Neural cell (in vitro differentiated cells): ENCODE results near the gene CAMKMT. TPM values are rescaled to one million over a fixed set of nuclear protein-coding genes. Genes with fewer than 3 reads are reported as not detected.

ENCODE experiments used
- H2AFZ ChIP-seq: fragments of 200-600, 300-800 bp; sonication (generic), shearing (Covaris generic); 2 replicates; pipeline ENCODE4 v1.6.0; 2014; ENCODE audit warnings: low read depth, mild to moderate bottlenecking, antibody characterized with exemption, low read length, moderate library complexity
- H3F3A ChIP-seq: fragments of 200-600 bp; shearing (Covaris generic); 2 replicates; pipeline ENCODE4 v1.6.1; 2016; ENCODE audit warnings: mild to moderate bottlenecking, moderate library complexity, mixed read lengths, antibody characterized with exemption, low read length; ENCODE audit not compliant: insufficient read depth, poor library complexity, severe bottlenecking
- H3K27ac ChIP-seq: fragments of 200-600, 300-800 bp; sonication (generic), shearing (Covaris generic); 2 replicates; pipeline ENCODE4 v1.5.1; 2014; ENCODE audit warnings: mild to moderate bottlenecking, low read length, moderate library complexity
- H3K27me3 ChIP-seq: fragments of 300-800, 200-600 bp; sonication (generic), shearing (Covaris generic); 2 replicates; pipeline ENCODE4 v1.6.0; 2014; ENCODE audit warnings: mild to moderate bottlenecking, low read depth, low read length, moderate library complexity; ENCODE audit not compliant: insufficient read depth
- H3K36me3 ChIP-seq: fragments of 300-800, 200-600 bp; sonication (generic), shearing (Covaris generic); 2 replicates; pipeline ENCODE4 v1.5.1; 2014; ENCODE audit warnings: mild to moderate bottlenecking, antibody characterized with exemption, low read length, moderate library complexity; ENCODE audit not compliant: insufficient read depth
- H3K4me2 ChIP-seq: fragments of 300-800, 200-600 bp; sonication (generic), shearing (Covaris generic); 2 replicates; pipeline ENCODE4 v1.6.0; 2014; ENCODE audit warnings: mild to moderate bottlenecking, low read length
- H3K4me3 ChIP-seq: fragments of 300-800, 200-600 bp; sonication (generic), shearing (Covaris generic); 2 replicates; pipeline ENCODE4 v1.5.1; 2014; ENCODE audit warnings: mild to moderate bottlenecking, low read length, moderate library complexity
- H3K79me2 ChIP-seq: fragments of 200-600 bp; shearing (Covaris generic); replicated peaks from 2 replicates; pipeline ENCODE4 v1.6.0; 2014; ENCODE audit warnings: mild to moderate bottlenecking, low read length, moderate library complexity; ENCODE audit not compliant: insufficient read depth
- H3K9ac ChIP-seq: fragments of 300-800, 200-600 bp; sonication (generic), shearing (Covaris generic); 2 replicates; pipeline ENCODE4 v1.6.1; 2016; ENCODE audit warnings: mild to moderate bottlenecking, low read length, mixed read lengths
- H3K9me2 ChIP-seq: fragments of 200-600 bp; shearing (Covaris generic); 2 replicates; pipeline ENCODE4 v1.6.1; 2016; ENCODE audit warnings: mild to moderate bottlenecking, low read length, mixed read lengths; ENCODE audit not compliant: insufficient read depth
- H3K9me3 ChIP-seq: fragments of 200-600, 300-800 bp; sonication (generic), shearing (Covaris generic); 2 replicates; pipeline ENCODE4 v1.6.1; 2016; ENCODE audit warnings: mild to moderate bottlenecking, mixed run types, low read length, moderate library complexity, mixed read lengths
- H4K20me1 ChIP-seq: fragments of 200-600 bp; shearing (Covaris generic); 2 replicates; pipeline ENCODE4 v1.6.1; 2016; ENCODE audit warnings: mild to moderate bottlenecking, mixed run types; ENCODE audit not compliant: insufficient read depth
- EP300 ChIP-seq: fragments of 450-650 bp; conservative IDR thresholded peaks from 2 replicates; pipeline ENCODE4 v1.6.1; 2014; ENCODE audit warnings: antibody characterized with exemption, mild to moderate bottlenecking, moderate library complexity; ENCODE audit not compliant: poor library complexity, severe bottlenecking
- EZH2 ChIP-seq: fragments of 200-600, 300-800 bp; shearing (Covaris generic), sonication (generic); IDR thresholded peaks from 2 replicates; pipeline ENCODE4 v1.6.1; 2014; ENCODE audit warnings: antibody characterized with exemption, low read length, borderline replicate concordance, mild to moderate bottlenecking; ENCODE audit not compliant: insufficient read depth, poor library complexity, severe bottlenecking
- MXI1 ChIP-seq: fragments of 450-650 bp; conservative IDR thresholded peaks from 2 replicates; pipeline ENCODE4 v1.6.1; 2014; ENCODE audit warnings: antibody characterized with exemption, mild to moderate bottlenecking; ENCODE audit not compliant: poor library complexity, severe bottlenecking
- POLR2AphosphoS5 ChIP-seq: IDR thresholded peaks from 2 replicates; pipeline ENCODE4 v1.6.1; 2012
- RAD21 ChIP-seq: fragments of 450-650 bp; conservative IDR thresholded peaks from 2 replicates; pipeline ENCODE4 v1.6.1; 2014; ENCODE audit warnings: antibody characterized with exemption, mild to moderate bottlenecking, moderate library complexity
- SMC3 ChIP-seq: fragments of 450-650 bp; conservative IDR thresholded peaks from 2 replicates; pipeline ENCODE4 v1.6.1; 2014; ENCODE audit warnings: antibody characterized with exemption, mild to moderate bottlenecking, moderate library complexity; ENCODE audit not compliant: poor library complexity
- TAF1 ChIP-seq: IDR thresholded peaks from 2 replicates; pipeline ENCODE4 v1.6.1; 2012; ENCODE audit warnings: low read depth
- polyA plus RNA-seq: library from polyadenylated mRNA; depleted of rRNA; stranded (reverse); fragments of >200 nt; gene quantifications from 2 replicates; pipeline ENCODE4 v1.2.3, GENCODE V29; 2014
- TF ChIP-seq, protein P1 (sequence below): IDR thresholded peaks from 2 replicates; pipeline ENCODE4 v1.6.1; 2012; ENCODE audit warnings: borderline replicate concordance
- TF ChIP-seq, protein P2 (sequence below): fragments of 450-650 bp; IDR thresholded peaks from 2 replicates; pipeline ENCODE4 v1.5.1; 2014; ENCODE audit warnings: antibody characterized with exemption, mild to moderate bottlenecking, moderate library complexity; ENCODE audit not compliant: poor library complexity, severe bottlenecking

The CAMKMT gene
- polyA plus RNA-seq, 1 donor from 2014 or later: 5.1 TPM

- H2AFZ ChIP-seq: no peak overlapping the region
- H3K36me3 ChIP-seq: no peaks in the 10 kb centered on the region
- H3K9me2 ChIP-seq: no peaks in the 10 kb centered on the region
- no peaks in the 10 kb centered on the region for H3K27me3 ChIP-seq
- no peak overlapping the region for H3K9ac ChIP-seq
- no peak overlapping the region for H3K27ac ChIP-seq
- no peak overlapping the region for H3K4me2 ChIP-seq
- no peak for TF ChIP-seq TAF1
- no peak for TF ChIP-seq EZH2
- TF ChIP-seq, protein P1, sequence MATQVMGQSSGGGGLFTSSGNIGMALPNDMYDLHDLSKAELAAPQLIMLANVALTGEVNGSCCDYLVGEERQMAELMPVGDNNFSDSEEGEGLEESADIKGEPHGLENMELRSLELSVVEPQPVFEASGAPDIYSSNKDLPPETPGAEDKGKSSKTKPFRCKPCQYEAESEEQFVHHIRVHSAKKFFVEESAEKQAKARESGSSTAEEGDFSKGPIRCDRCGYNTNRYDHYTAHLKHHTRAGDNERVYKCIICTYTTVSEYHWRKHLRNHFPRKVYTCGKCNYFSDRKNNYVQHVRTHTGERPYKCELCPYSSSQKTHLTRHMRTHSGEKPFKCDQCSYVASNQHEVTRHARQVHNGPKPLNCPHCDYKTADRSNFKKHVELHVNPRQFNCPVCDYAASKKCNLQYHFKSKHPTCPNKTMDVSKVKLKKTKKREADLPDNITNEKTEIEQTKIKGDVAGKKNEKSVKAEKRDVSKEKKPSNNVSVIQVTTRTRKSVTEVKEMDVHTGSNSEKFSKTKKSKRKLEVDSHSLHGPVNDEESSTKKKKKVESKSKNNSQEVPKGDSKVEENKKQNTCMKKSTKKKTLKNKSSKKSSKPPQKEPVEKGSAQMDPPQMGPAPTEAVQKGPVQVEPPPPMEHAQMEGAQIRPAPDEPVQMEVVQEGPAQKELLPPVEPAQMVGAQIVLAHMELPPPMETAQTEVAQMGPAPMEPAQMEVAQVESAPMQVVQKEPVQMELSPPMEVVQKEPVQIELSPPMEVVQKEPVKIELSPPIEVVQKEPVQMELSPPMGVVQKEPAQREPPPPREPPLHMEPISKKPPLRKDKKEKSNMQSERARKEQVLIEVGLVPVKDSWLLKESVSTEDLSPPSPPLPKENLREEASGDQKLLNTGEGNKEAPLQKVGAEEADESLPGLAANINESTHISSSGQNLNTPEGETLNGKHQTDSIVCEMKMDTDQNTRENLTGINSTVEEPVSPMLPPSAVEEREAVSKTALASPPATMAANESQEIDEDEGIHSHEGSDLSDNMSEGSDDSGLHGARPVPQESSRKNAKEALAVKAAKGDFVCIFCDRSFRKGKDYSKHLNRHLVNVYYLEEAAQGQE: no peak
- TF ChIP-seq, protein P2, sequence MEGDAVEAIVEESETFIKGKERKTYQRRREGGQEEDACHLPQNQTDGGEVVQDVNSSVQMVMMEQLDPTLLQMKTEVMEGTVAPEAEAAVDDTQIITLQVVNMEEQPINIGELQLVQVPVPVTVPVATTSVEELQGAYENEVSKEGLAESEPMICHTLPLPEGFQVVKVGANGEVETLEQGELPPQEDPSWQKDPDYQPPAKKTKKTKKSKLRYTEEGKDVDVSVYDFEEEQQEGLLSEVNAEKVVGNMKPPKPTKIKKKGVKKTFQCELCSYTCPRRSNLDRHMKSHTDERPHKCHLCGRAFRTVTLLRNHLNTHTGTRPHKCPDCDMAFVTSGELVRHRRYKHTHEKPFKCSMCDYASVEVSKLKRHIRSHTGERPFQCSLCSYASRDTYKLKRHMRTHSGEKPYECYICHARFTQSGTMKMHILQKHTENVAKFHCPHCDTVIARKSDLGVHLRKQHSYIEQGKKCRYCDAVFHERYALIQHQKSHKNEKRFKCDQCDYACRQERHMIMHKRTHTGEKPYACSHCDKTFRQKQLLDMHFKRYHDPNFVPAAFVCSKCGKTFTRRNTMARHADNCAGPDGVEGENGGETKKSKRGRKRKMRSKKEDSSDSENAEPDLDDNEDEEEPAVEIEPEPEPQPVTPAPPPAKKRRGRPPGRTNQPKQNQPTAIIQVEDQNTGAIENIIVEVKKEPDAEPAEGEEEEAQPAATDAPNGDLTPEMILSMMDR: no peak
- TF ChIP-seq RAD21: no peak
- no peak for TF ChIP-seq EP300
- no peak for TF ChIP-seq SMC3
- no peak for TF ChIP-seq MXI1
- no peak for TF ChIP-seq POLR2AphosphoS5
- H3K79me2 ChIP-seq: no peaks in the 10 kb centered on the region
- no peak overlapping the region for H3K4me3 ChIP-seq
- no peaks in the 10 kb centered on the region for H3K9me3 ChIP-seq
- no peaks in the 10 kb centered on the region for H3F3A ChIP-seq
- H4K20me1 ChIP-seq: no peaks in the 10 kb centered on the region
Measured at GRCh38 chr2:44819061-44819460, 457.3 kb downstream of the CAMKMT start.

DNA sequence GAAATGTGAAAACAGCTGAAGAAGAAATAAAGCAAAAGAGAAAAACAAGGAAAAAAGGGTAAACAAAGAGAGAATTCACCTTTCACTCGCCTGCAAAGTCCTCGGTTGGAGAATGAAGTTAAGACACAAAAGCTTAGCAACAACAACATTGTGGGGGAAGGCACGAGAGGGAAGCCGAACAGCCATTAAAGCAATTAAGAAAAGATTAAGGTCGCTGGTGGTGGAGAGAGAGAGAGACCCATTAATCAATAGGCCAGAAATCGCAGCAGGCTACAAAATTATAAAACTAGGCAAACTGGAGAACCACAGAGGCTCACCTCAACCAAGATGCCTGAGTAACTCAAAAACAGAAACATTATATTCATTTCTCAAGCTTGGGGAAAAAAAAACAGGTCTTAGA is 459.8 kb downstream of the CAMKMT start:
- TF ChIP-seq, protein P2: no peak
- TF ChIP-seq SMC3 (no peak), TAF1 (no peak), EP300 (no peak), MXI1 (no peak), EZH2 (no peak), RAD21 (no peak), POLR2AphosphoS5 (no peak)
- TF ChIP-seq, protein P1: no peak
- H3K36me3 ChIP-seq: no peaks in the 10 kb centered on the region
- no peaks in the 10 kb centered on the region for H3K79me2 ChIP-seq
- no peaks in the 10 kb centered on the region for H3F3A ChIP-seq
- H3K9ac ChIP-seq: no peak overlapping the region
- no peak overlapping the region for H2AFZ ChIP-seq
- no peak overlapping the region for H3K27ac ChIP-seq
- no peak overlapping the region for H3K4me2 ChIP-seq
- no peaks in the 10 kb centered on the region for H3K27me3 ChIP-seq
- H4K20me1 ChIP-seq: no peaks in the 10 kb centered on the region
- no peaks in the 10 kb centered on the region for H3K9me3 ChIP-seq
- H3K4me3 ChIP-seq: no peak overlapping the region
- no peaks in the 10 kb centered on the region for H3K9me2 ChIP-seq
